ENCODE measurements around the gene UQCRQ.
A peak's percentile ranks its signal among the peaks of the same experiment; 100 is the strongest.

The UQCRQ gene

DNA sequence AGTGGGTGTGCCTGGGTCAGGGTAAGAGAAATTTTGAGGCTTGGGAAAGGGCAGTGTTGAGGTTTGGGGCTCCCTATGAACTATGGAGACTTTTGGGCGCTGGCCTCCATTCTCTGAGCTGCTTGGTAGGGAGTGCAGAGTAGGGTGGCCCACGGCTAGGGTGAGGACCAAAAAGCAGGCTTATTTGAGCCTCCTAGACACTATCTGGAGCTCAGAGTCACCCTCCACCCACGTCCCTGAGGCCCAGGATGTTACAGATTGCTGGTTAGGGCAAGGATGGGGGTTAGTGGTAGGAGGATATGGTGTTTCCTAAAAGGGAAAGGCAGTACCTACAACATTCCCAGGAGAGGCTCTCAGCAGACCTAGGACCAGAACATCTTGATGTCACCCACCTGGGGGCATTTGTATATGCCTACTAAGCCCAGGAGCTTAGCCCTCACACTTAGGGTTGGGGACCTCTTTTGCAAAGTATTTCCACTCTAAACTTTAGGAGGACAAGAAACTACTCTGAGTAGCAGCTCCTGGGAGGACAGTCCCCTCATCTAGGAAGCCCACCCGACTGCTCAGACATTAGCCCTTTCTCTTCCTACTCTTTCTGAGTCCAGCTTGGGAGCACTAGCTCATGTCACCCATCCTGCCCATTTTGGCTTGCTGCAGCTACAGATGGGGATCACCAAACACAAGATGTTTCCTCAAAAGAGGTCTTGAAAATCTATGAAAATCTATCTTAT is 38.3 kb upstream of the UQCRQ start:
- no peak for TF ChIP-seq ZFX (IDR thresholded peaks at IDR 0.05)
- TF ChIP-seq, protein P1, sequence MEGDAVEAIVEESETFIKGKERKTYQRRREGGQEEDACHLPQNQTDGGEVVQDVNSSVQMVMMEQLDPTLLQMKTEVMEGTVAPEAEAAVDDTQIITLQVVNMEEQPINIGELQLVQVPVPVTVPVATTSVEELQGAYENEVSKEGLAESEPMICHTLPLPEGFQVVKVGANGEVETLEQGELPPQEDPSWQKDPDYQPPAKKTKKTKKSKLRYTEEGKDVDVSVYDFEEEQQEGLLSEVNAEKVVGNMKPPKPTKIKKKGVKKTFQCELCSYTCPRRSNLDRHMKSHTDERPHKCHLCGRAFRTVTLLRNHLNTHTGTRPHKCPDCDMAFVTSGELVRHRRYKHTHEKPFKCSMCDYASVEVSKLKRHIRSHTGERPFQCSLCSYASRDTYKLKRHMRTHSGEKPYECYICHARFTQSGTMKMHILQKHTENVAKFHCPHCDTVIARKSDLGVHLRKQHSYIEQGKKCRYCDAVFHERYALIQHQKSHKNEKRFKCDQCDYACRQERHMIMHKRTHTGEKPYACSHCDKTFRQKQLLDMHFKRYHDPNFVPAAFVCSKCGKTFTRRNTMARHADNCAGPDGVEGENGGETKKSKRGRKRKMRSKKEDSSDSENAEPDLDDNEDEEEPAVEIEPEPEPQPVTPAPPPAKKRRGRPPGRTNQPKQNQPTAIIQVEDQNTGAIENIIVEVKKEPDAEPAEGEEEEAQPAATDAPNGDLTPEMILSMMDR (conservative IDR thresholded peaks at IDR 0.05): no peak
- H3K27ac ChIP-seq: no peak overlapping the region

DNA sequence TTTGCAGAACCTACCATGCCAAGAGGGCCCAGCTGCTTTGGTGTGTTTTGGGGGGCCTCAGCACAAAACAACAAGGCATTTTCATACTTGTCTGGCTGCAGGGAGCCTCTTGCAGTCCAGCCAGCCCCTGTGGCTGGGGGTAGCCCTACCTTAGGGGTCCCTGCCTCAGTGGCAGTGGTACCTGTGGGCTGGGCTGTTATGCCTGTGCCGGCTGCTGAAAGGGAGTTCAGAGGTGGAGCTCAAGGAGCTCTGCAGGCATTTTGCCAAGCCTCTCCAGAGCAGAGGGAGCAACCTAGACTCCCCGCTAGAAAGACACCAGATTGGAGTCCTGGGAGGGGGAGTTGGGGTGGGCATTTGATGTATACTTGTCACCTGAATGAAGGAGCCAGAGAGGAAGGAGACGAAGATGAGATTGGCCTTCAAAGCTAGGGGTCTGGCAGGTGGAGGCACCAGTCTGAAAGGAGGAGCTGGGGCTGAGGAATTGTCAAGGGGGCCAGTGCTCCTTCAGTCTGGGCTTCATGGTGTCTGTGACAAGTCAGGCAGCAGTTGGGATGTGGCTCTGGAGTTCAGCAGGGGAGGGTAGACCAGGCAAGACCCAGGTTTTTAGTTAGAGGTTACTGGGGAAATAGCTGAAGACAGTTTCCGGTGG is 37.5 kb upstream of the UQCRQ start:
- peak overlapping the region; percentile 82 for H3K27ac ChIP-seq
- TF ChIP-seq ZFX (IDR thresholded peaks at IDR 0.05): no peak
- TF ChIP-seq, protein P1 (conservative IDR thresholded peaks at IDR 0.05): no peak

DNA sequence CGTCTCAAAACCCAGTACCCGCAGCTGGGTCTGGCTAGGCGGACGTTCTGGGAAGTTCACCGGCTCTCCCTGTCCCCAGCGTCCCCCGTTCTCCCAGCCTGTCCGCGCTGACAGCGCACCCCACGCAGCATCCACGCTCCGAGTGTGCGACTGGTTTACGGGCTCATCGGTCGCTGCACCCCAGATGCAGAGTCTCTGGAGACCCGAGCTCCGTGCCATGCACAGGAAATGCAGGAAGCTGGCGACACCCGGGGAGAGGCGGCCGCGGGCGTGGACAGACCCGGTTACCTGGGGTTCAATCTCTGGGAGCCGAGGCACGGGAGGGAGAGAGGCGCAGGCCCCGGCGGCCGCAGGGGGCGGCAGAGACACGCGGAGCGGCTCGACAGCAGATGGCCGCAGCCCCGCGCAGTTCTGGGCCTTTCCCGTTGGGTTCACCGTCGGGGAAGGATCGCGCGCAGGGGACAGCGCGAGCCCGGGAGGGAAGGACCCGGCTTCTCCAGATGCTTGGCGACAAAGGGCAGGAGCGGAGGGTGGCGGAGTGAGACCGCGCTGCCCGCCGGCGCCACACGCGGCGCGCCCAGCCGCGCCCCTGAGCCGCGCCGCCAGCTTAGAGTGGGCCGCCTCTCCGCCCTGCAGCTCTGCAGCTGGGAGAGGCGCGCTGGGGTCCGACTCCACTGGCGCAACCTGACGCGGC is 36.6 kb upstream of the UQCRQ start:
- H3K27ac ChIP-seq: peak overlapping the region; percentile 82
- TF ChIP-seq, protein P1 (conservative IDR thresholded peaks at IDR 0.05): peak; percentile 97
- TF ChIP-seq ZFX (IDR thresholded peaks at IDR 0.05): peak; percentile 91; the same call in 1 of the 2 replicates

DNA sequence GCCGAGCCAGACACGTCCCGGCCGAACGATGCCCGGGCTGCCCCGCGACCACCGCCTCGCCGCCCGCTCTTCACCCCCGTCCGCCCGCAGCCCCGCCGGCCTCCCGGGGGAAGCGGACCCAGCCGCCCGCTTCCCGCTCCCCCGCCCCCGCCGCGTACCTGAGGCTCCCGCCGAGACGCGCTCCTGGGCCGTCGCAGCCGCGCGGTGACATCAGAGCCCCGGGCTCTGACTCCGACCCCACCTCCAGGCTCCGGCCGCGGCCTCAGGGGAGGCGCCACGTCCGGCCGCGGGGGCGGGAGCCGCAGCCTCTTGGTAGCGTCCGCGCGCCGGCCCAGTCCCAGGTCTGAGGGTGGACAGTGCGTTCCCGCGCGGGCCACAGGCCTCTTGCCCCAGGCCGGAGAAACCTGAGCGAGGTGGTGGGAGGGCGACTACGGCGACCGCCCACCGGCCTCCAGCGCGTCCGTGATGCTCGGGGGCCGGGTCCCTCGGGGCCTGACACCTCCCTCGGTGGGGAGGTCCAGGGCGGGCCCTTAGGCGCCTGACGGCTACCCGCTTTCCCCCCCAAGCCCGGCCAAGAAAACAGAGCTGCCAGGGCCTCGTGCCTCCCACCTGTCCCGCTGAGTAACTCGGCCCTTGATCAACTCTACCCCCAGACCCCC is 35.9 kb upstream of the UQCRQ start, which contains the start of gene SHROOM1:
Gene SHROOM1 (minus strand): TSS at position 212 of the 659 bp plus-strand sequence. CDS start 4,507 bp downstream, outside the sequence.
- TF ChIP-seq, protein P1 (conservative IDR thresholded peaks at IDR 0.05): no peak
- TF ChIP-seq ZFX (IDR thresholded peaks at IDR 0.05): peak; percentile 87
- peak within 1 kb of the TSS; percentile 82 for H3K27ac ChIP-seq

DNA sequence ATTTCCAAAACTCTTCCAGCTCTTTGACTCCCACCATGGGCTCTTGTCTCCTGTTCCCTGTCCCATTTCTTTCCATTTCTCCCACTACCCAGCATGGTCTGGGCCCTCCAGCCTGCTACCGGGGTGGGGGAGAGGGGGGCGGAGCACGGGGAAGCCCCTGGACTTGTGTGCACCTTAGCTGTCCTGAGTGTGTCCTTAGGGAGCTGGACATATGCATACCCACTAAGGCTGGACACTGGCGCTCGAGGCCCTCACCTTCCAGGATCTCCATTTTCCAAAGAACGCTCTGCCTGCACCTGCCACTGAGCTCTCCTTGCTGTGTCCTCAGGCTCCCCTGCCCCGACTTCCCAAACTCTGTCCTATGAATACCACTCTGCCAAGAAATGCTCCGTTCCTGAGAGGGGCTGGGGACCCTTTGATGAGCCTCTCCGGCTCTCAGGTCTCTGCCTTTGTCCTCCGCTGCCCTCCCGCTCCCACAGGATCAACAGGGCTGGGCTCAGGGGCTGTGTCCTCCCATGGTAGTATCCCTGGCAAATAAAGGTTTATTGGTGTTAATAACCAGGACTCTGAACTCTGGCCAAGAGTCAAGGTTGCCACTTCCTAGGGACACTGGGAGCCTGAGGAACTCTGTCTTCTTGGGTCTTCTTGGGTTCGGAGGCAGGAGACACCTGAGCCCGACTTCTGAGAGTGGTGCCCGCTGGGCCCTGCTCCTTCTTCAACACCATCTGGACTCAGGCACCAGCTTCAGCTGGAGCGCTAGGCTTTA is 35.2 kb upstream of the UQCRQ start:
- H3K27ac ChIP-seq: peak overlapping the region; percentile 82
- TF ChIP-seq ZFX (IDR thresholded peaks at IDR 0.05): no peak
- TF ChIP-seq, protein P1 (conservative IDR thresholded peaks at IDR 0.05): no peak

DNA sequence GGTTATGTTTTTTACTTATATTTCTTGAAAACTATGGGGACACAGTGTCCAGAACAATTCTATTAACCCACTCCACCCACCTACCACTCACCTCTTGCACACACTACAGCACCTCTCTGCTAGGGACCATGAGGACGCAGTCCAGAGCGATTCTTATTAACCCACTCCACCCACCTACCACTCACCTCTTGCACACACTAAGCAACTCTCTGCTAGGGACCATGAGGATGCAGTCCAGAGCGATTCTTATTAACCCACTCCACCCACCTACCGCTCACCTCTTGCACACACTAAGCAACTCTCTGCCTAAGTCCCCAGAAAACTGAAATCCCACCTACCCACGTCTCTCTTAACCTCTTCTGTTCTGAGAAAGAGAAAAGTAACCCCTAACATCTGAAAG is 33.8 kb upstream of the UQCRQ start:
- TF ChIP-seq ZFX (IDR thresholded peaks at IDR 0.05): no peak
- TF ChIP-seq, protein P1 (conservative IDR thresholded peaks at IDR 0.05): no peak
- H3K27ac ChIP-seq: no peak overlapping the region
